HepG2 (cell line): ENCODE data around the gene CBX5. TPM values are rescaled to one million over a fixed set of nuclear protein-coding genes. Genes with fewer than 3 reads are reported as not detected.

Source experiments
- ATAC-seq: fragments of 200-7000 bp; cut with Tn5 transposase; 3 replicates; pipeline ENCODE4 v1.9.1; 2020; ENCODE audit warnings: mild to moderate bottlenecking, moderate library complexity
- BruUV-seq: library from RNA; stranded (reverse); fragments of 400-500 nt; replicated peaks from 2 replicates; lab custom pipeline; 2021; lab: Mats Ljungman, UMichigan
- CTCF ChIA-PET: fragments of 300-600 bp; formaldehyde crosslinking; extraction: SDS; loops from one replicate; lab custom pipeline; 2021; ENCODE audit warnings: low total read pairs, inconsistent platforms, low intra/inter-chr PET ratio; lab: Yijun Ruan, JAX
- POLR2A ChIA-PET: fragments of 350-600 bp; sonication (Branson Sonifier 250); formaldehyde crosslinking; loops from one replicate; lab custom pipeline; 2020; ENCODE audit warnings: antibody characterized with exemption, inconsistent platforms; lab: Yijun Ruan, JAX
- DNase-seq: peaks from one replicate; pipeline ENCODE4 v3.0.0-alpha.2; 2015; ENCODE audit warnings: low spot score
- FAIRE-seq: peaks from 3 replicates; lab custom pipeline; 2011; peaks lifted over from hg19 to GRCh38; lab: Jason Lieb, UNC
- H2AFZ ChIP-seq: one replicate; pipeline ENCODE4 v1.6.1; 2011; ENCODE audit warnings: low read length, inconsistent platforms
- H3K27ac ChIP-seq: fragments of 300-600 bp; 3 replicates; pipeline ENCODE4 v1.8.0; 2011; ENCODE audit warnings: mixed run types, mild to moderate bottlenecking, mixed read lengths, low read length, inconsistent platforms; ENCODE audit not compliant: insufficient read depth; ENCODE audit errors: extremely low read length
- H3K27me3 ChIP-seq, 2 experiments: fragments of 200-600 bp in 1 of 2; 2 replicates in 1 of 2; 3 replicates in 1 of 2; pipeline versions ENCODE4 v1.6.0 to v1.8.0; 2011; ENCODE audit warnings: low read length in 2 of 2, mild to moderate bottlenecking in 2 of 2, moderate library complexity in 2 of 2, inconsistent platforms in 1 of 2; ENCODE audit not compliant: insufficient read depth in 2 of 2, control insufficient read depth in 1 of 2
- H3K36me3 ChIP-seq, 2 experiments: fragments of 200-600 bp in 1 of 2; replicated peaks in 1 of 2; 2 replicates in 1 of 2; 3 replicates in 1 of 2; pipeline versions ENCODE4 v1.5.1 to v1.8.0; 2011; ENCODE audit warnings: low read length in 2 of 2, inconsistent platforms in 1 of 2; ENCODE audit not compliant: insufficient read depth in 2 of 2, control insufficient read depth in 1 of 2
- H3K4me1 ChIP-seq: 2 replicates; pipeline ENCODE4 v1.5.1; 2012; ENCODE audit warnings: low read length, inconsistent platforms; ENCODE audit not compliant: insufficient read depth
- H3K4me2 ChIP-seq: 2 replicates; pipeline ENCODE4 v1.6.0; 2011; ENCODE audit warnings: low read depth, low read length, inconsistent platforms
- H3K4me3 ChIP-seq, 3 experiments: fragments of 200-600 bp in 1 of 3; sonication (generic), shearing (Covaris generic) in 1 of 3; replicated peaks in 1 of 3; 2 replicates each; pipeline ENCODE4 v1.5.1; 2011 to 2016; ENCODE audit warnings: low read length in 3 of 3, inconsistent platforms in 2 of 3, low read depth in 2 of 3, mild to moderate bottlenecking in 2 of 3, control low read depth in 1 of 3, mixed read lengths in 1 of 3; ENCODE audit not compliant: insufficient read depth in 1 of 3
- H3K79me2 ChIP-seq: one replicate; pipeline ENCODE4 v1.6.1; 2011; ENCODE audit warnings: low read length, inconsistent platforms; ENCODE audit not compliant: insufficient read depth
- H3K9ac ChIP-seq: 2 replicates; pipeline ENCODE4 v1.6.0; 2011; ENCODE audit warnings: mild to moderate bottlenecking, low read depth, low read length, inconsistent platforms; ENCODE audit not compliant: insufficient read depth
- H3K9me3 ChIP-seq: 2 replicates; pipeline ENCODE4 v1.5.1; 2012; ENCODE audit warnings: mild to moderate bottlenecking, low read length
- H4K20me1 ChIP-seq: 2 replicates; pipeline ENCODE4 v1.6.0; 2011; ENCODE audit warnings: inconsistent platforms, mild to moderate bottlenecking, low read length, moderate library complexity; ENCODE audit not compliant: insufficient read depth
- SAP130 ChIP-seq: IDR thresholded peaks from 2 replicates; pipeline ENCODE4 v1.6.1; 2016; ENCODE audit warnings: low read depth
- ZNF138 ChIP-seq: sonication (generic); formaldehyde crosslinking; IDR thresholded peaks from 2 replicates; pipeline ENCODE4 v1.5.0; 2020; ENCODE audit warnings: mild to moderate bottlenecking, low read depth, missing genetic modification reagents
- ZNF232 ChIP-seq: sonication (generic); formaldehyde crosslinking; IDR thresholded peaks from 2 replicates; pipeline ENCODE4 v1.4.0; 2020; ENCODE audit warnings: missing genetic modification reagents, borderline replicate concordance
- WGBS: methylation state at CpG from one replicate; pipeline ENCODE4 v1.1.6; 2017; ENCODE audit warnings: low lambda C conversion rate; 5-methylcytosine and 5-hydroxymethylcytosine counted together
- in situ Hi-C: cut with HindIII; loops from 2 replicates; pipeline ENCODE4 v1.10.0; 2017; ENCODE audit warnings: low pct_unique_long_range_greater_than_20kb; ENCODE audit not compliant: extremely low pct_ligation_motif_present
- intact Hi-C: fragments of 100-400 bp; cut with micrococcal nuclease; formaldehyde crosslinking; loops from one replicate; pipeline ENCODE4 v1.10.0; 2022; ENCODE audit not compliant: unreplicated experiment
- polyA plus RNA-seq, 8 experiments: library from polyadenylated mRNA; depleted of rRNA in 3 of 8; stranded (reverse) in 7 of 8; unstranded in 1 of 8; fragments of >200 nt; fragmentation: Illumina TruSeq in 4 of 8; extraction: Trizol in 4 of 8; gene quantifications; 2 replicates each; pipeline versions ENCODE4 v1.2.1 to v1.2.3, GENCODE V29; 2011 to 2016; ENCODE audit warnings: low read depth in 4 of 8, missing spikeins in 1 of 8, mixed read lengths in 1 of 8; ENCODE audit not compliant: insufficient read depth in 1 of 8
- total RNA-seq, 5 experiments: library from RNA; depleted of rRNA; stranded (reverse); fragments of >200 nt; fragmentation: Illumina TruSeq; extraction: Trizol; gene quantifications; 2 replicates each; pipeline ENCODE4 v1.2.3, GENCODE V29; 2016; ENCODE audit warnings: low read depth in 1 of 5

Gene CBX5
- total and polyA plus RNA-seq, 2 of the 13 experiments (the other 11 are each of a cell fraction or from before 2014, with no cell fraction given): 16.0 to 22.2 TPM

DNA sequence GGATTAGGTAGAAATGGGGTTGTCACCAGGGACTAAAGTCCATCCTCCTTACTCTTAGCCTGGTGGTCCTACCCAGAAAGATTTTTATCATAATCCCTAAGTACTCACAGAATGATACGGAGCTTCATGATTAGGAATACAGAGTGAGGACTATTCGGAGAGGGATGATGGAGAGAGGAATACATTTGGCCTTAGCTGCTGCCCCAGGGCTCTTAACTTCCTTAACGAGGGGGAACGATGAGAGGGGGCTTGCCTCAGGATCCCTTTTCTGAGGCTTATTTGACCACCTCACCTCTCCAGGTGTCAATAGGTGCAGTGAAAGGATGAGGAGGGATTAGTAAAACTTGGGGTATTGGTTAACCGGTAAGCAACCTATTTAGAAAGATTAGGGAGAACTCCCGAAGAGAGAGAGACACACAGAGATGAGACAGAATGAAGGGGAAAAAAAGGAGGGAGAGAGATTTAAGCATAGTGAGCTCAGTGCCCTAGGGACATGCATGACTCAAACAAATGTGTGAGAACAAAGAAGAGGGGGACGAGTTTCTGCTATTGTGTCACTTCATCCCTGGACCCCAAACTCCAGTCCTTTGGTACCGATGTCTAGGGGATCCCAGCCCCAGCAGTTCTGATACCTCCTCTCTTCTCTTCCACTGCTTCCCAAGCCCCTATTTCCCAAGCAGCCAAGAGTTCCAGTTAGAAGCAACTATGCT lies 19.7 kb upstream of the CBX5 start:
- WGBS: 65% methylated on average over 8 of the region's 8 CpGs
- peaks cover 93% of the 10 kb centered on the region for H3K4me1 ChIP-seq
- POLR2A ChIA-PET: interaction anchor here (1.1 to 14.6 kb wide), 6 partner anchors 10 to 59 kb away, joined by 4 to 176 read pairs (median 18); partner anchors contain the start of genes CBX5, COPZ1 and HNRNPA1
- FAIRE-seq: peak; percentile 26
- in situ Hi-C loops: loop anchor here (5.0 kb wide), 1 partner anchor 63 kb away; the partner anchor contains the start of gene GPR84
- no peaks in the 10 kb centered on the region for H3K27me3 ChIP-seq
- intact Hi-C loops: no loop called here
- H3K36me3 ChIP-seq: no peaks in the 10 kb centered on the region
- no peak for ATAC-seq
- H3K9ac ChIP-seq: peak overlapping the region; percentile 79
- TF ChIP-seq ZNF232 (CRISPR knock-in tag) (no peak), SAP130 (CRISPR knock-in tag) (no peak)
- H3K9me3 ChIP-seq: no peaks in the 10 kb centered on the region
- BruUV-seq: no TSS peak
- no peaks in the 10 kb centered on the region for H4K20me1 ChIP-seq
- peaks cover 4% of the 10 kb centered on the region for H3K79me2 ChIP-seq
- peak overlapping the region; percentile 91 for H3K27ac ChIP-seq
- peak overlapping the region; percentile 97 for H3K4me2 ChIP-seq
- no peak for DNase-seq
- CTCF ChIA-PET: no interaction called here
- H2AFZ ChIP-seq: no peak overlapping the region
- peak overlapping the region; percentile 56 to 78 (median 63); a peak in 5 of 6 replicates for H3K4me3 ChIP-seq

GRCh38 chr12:54298904-54299303 lies 19.0 kb upstream of the CBX5 start:
- Histone ChIP-seq H2AFZ (no peak overlapping the region), H3K4me2 (peak overlapping the region; percentile 97), H3K79me2 (peaks cover 4% of the 10 kb centered on the region), H3K9me3 (no peaks in the 10 kb centered on the region), H3K4me1 (peaks cover 93% of the 10 kb centered on the region), H3K36me3 (no peaks in the 10 kb centered on the region), H3K27ac (no peak overlapping the region), H3K9ac (no peak overlapping the region), H4K20me1 (no peaks in the 10 kb centered on the region), H3K27me3 (no peaks in the 10 kb centered on the region), H3K4me3 (no peak overlapping the region)
- no peak for ATAC-seq
- WGBS: 92% methylated on average over 5 of the region's 5 CpGs
- no peak for DNase-seq
- BruUV-seq: no TSS peak
- intact Hi-C loops: no loop called here
- POLR2A ChIA-PET: interaction anchor here (0.9 to 14.6 kb wide), 6 partner anchors 10 to 60 kb away, joined by 3 to 176 read pairs (median 14); partner anchors contain the start of genes CBX5, COPZ1 and HNRNPA1
- FAIRE-seq: no peak
- CTCF ChIA-PET: no interaction called here
- TF ChIP-seq ZNF138 (CRISPR knock-in tag): no peak
- in situ Hi-C loops: loop anchor here (5.0 kb wide), 1 partner anchor 63 kb away; the partner anchor contains the start of gene GPR84
